ENCODE data around the gene JPH4. TPM values are rescaled to one million over a fixed set of nuclear protein-coding genes. Genes with fewer than 3 reads are reported as not detected.

Gene JPH4
- total RNA-seq, 1 donor from 2014 or later: 6.2 TPM

DNA sequence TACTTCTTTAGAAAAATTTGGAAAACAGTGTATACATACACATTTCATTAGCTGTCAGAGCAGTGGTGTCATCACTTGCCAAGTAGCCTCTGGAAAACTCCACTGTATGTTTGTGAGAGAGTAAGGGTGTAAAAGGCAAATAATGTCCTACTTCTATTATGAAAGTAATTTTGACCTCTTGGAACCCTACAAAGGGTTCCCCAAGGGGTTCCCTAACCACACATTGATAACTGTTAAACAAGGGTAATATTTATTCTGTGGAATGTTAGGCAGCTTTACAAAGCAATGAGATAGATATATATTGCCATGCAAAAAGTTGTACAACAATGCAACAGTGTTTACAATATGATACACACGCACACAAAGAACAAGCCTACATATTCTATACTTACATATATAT, 38.9 kb upstream of the JPH4 start:
- H3K4me1 ChIP-seq: peaks cover 2% of the 10 kb centered on the region
- TF ChIP-seq, protein P1, sequence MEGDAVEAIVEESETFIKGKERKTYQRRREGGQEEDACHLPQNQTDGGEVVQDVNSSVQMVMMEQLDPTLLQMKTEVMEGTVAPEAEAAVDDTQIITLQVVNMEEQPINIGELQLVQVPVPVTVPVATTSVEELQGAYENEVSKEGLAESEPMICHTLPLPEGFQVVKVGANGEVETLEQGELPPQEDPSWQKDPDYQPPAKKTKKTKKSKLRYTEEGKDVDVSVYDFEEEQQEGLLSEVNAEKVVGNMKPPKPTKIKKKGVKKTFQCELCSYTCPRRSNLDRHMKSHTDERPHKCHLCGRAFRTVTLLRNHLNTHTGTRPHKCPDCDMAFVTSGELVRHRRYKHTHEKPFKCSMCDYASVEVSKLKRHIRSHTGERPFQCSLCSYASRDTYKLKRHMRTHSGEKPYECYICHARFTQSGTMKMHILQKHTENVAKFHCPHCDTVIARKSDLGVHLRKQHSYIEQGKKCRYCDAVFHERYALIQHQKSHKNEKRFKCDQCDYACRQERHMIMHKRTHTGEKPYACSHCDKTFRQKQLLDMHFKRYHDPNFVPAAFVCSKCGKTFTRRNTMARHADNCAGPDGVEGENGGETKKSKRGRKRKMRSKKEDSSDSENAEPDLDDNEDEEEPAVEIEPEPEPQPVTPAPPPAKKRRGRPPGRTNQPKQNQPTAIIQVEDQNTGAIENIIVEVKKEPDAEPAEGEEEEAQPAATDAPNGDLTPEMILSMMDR (IDR thresholded peaks at IDR 0.05): no peak
- no peak for DNase-seq

DNA sequence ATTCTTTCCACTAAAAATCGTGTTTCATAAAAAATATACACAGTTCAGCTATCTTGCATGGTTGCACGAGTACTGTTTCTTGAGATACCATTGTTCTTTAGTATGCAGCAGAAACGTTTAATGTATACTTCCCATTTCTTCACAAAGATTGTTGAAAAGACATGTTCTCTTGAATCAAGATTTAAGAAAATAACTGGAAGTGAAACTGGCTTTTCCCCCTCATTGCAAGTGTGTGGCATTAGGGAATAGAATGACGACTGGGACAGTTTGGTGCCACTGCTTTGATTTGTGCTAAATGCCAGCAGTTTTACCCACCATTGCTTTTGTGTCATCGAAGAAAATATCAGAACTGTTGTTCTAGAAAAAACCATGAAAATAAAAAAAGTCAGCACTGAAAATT, 37.3 kb upstream of the JPH4 start:
- ATAC-seq (no peak), DNase-seq (no peak)
- Histone ChIP-seq H3K27ac (no peak overlapping the region), H3K4me3 (no peak overlapping the region), H3K36me3 (no peaks in the 10 kb centered on the region), H3K9me3 (no peaks in the 10 kb centered on the region), H3K4me1 (no peaks in the 10 kb centered on the region), H3K27me3 (no peaks in the 10 kb centered on the region)
- TF ChIP-seq, protein P1 (IDR thresholded peaks at IDR 0.05): no peak
- intact Hi-C loops (cut with DNase I): no loop called here

More for the DNA sequence above, 38.9 kb upstream of the JPH4 start:
- Histone ChIP-seq H3K27ac (no peak overlapping the region), H3K36me3 (no peaks in the 10 kb centered on the region), H3K4me3 (no peak overlapping the region), H3K9me3 (no peaks in the 10 kb centered on the region), H3K27me3 (no peaks in the 10 kb centered on the region)
- no peak for ATAC-seq
- intact Hi-C loops (cut with DNase I): no loop called here

DNA sequence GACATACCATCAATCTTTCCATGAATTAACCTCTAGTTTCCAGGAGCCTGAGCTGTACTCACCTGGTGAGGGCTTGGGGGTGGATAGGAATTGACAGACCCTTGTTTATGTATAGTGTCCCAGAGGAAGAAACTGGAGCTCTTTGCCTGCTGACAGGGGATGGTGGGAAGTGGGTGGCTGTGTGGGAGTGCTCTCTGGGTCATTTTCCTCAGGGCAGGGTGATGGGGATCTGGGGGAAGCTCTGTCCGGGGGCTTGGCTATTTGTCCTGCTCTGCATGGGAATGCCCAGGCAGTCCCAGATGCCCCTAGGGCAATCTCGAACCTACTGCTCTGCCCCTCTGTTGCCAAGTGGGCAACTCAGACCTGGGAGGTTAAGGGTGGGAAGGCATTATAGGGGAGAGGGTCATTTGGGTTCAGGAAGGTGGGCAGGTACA, 35.8 kb upstream of the JPH4 start:
- no peak for DNase-seq
- intact Hi-C loops (cut with DNase I): no loop called here
- H3K27ac ChIP-seq: peak overlapping the region; percentile 11
- no peaks in the 10 kb centered on the region for H3K9me3 ChIP-seq
- H3K27me3 ChIP-seq: no peaks in the 10 kb centered on the region
- H3K36me3 ChIP-seq: no peaks in the 10 kb centered on the region
- no peak for ATAC-seq
- H3K4me3 ChIP-seq: peak overlapping the region; percentile 16
- TF ChIP-seq, protein P1 (IDR thresholded peaks at IDR 0.05): no peak
- H3K4me1 ChIP-seq: no peaks in the 10 kb centered on the region

DNA sequence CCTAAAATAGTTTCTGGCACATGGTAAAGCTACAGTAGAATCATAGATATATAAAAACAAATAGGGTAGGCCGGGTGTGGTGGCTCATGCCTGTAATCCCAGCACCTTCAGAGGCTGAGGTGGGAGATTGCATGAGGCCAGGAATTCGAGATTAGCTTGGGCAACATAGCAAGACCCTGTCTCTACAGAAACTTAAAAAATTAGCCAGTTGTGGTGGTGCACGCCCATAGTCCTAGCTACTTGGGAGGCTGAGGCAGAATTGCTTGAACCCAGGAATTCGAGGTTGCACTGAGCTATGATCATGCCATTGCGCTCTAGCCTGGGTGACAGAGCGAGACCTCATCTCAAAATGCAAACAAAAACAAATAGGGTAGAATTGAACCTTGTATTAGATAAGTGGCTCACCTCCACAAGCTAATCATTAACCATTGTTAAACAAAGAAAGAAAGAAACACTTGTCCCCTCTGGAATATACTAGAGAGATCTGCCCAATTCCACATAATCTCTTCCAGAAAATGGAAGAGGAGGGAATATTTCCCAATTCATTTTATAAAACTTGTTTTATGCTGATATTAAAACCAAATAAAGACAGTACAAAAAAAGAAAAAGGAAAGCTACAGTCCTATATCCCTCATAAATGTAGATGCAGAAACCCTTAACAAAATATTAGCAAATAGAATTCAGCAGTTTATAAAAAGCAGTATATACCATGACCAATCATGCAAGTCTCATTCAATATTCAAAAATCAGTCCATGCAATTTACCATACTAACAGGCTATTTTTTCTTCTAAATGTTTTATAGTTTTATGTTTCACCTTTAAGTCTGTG, 34.9 kb upstream of the JPH4 start:
- Histone ChIP-seq H3K36me3 (no peaks in the 10 kb centered on the region), H3K4me3 (peak overlapping the region; percentile 28), H3K27ac (peak overlapping the region; percentile 11), H3K27me3 (no peaks in the 10 kb centered on the region), H3K4me1 (no peaks in the 10 kb centered on the region), H3K9me3 (no peaks in the 10 kb centered on the region)
- ATAC-seq (no peak), DNase-seq (no peak)
- TF ChIP-seq, protein P1 (IDR thresholded peaks at IDR 0.05): no peak
- intact Hi-C loops (cut with DNase I): no loop called here

DNA sequence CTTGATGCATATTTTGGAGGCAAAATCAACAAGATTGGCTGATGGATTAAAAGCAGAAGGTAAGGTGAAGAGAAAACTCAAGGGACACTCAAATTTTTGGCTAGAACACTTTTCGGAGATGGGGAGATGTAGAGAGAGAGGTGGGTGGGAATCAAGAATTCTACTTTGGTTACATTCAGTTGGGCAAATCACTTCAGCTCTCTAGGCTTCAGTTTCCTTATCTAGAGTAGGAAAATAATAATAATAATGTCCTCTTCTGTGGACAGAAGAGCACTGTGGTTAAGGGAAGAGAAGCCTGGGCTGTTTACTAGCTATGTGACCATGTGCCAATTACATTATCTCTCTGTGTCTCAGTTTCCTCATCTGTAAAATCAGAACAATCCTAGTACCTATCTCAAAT, 34.2 kb upstream of the JPH4 start:
- H3K27me3 ChIP-seq: no peaks in the 10 kb centered on the region
- H3K4me3 ChIP-seq: peak overlapping the region; percentile 28
- DNase-seq (no peak), ATAC-seq (no peak)
- no peaks in the 10 kb centered on the region for H3K4me1 ChIP-seq
- no peaks in the 10 kb centered on the region for H3K9me3 ChIP-seq
- intact Hi-C loops (cut with DNase I): no loop called here
- no peaks in the 10 kb centered on the region for H3K36me3 ChIP-seq
- H3K27ac ChIP-seq: peak overlapping the region; percentile 45
- TF ChIP-seq, protein P1 (IDR thresholded peaks at IDR 0.05): no peak
